ENCODE data around the gene PPP1R9B. TPM values are rescaled to one million over a fixed set of nuclear protein-coding genes. Genes with fewer than 3 reads are reported as not detected.

PPP1R9B gene
- total RNA-seq, 1 donor from 2014 or later, result 68.9 TPM

- no peak for FAIRE-seq
Measured at GRCh38 chr17:50114849-50115357, 35.6 kb downstream of the PPP1R9B start.

GRCh38 chr17:50114401-50114800 is 36.1 kb downstream of the PPP1R9B start:
- FAIRE-seq (no peak), DNase-seq (ENCODE audit: low spot score in 2 of 2) (no peak)

More at GRCh38 chr17:50114849-50115357, 35.6 kb downstream of the PPP1R9B start:
- DNase-seq (ENCODE audit: low spot score in 2 of 2), result no peak

GRCh38 chr17:50113624-50114320 is 36.7 kb downstream of the PPP1R9B start:
- FAIRE-seq, result no peak
- no peak for DNase-seq (ENCODE audit: low spot score in 2 of 2)

DNA sequence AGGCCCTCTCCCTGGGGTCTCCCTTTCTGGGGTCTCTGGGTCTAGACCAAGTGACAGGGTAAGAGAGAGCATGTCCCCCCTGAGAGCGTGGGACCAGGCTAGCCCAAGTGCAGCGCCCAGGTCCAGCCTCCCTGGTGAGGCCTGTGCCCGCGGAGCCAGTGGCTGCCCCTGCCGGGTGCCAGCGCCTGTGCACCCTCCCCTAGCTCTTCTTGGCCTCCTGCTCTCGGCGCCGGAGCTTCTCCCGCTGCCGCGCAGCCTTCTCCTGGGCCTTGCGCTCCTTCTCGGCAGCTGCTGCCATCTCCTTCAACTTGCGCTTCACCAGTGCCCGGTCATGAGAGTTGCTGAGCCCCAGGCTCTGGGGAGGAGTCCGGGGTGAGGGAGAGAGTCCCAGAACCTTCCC is 37.8 kb downstream of the PPP1R9B start:
- no peak for DNase-seq (ENCODE audit: low spot score in 2 of 2)
- no peak for FAIRE-seq

DNA sequence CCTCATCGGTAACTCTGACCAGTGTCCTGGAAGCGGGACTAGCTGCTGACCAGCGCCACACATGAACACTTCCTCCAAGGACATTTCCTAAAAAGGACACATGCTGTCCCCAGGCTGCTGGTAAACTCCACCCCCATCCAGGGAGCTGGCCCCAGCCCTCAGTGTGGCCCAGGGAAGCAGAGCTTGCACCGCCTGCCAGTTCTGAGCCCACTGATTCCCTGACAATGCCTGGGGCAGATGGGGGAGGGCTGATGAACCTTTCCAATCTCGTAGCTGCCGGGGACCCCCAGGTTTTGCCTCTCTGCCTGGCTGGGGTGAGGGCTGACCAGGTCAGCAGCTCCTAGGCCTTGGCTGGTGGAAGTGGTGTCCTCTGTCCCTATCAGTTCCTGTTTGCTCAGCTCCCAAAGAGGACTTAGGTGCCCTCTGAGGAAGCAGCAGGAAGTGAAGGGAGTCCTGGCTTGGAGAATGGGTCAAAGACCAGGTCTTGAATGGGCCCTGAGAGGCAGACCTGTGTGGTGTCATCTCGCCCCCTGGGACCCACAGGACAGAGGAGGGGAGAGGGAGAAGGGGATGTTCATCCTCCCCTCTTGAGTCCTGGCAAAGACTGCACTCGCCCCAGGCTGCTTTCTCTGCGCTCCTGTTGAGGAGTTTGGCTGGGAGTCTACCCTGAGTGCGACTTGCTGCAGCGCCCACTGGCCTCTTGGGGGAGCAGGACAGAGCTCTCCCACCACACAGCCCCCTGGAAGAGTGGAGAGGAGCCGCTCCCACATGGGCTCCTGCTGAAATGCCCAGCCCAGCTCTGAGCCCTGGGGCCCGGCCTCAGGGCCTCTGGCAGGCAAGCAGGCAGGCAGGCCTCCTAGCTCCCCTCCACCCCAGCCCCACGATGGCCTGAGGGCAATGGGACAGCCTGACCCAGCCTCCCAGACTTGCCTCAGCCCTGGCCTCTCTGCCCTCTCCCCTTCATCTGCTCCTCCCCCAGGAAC is 38.5 kb downstream of the PPP1R9B start:
- FAIRE-seq (no peak), DNase-seq (ENCODE audit: low spot score in 2 of 2) (peak in 1 of 2 donors; percentile 70)

DNA sequence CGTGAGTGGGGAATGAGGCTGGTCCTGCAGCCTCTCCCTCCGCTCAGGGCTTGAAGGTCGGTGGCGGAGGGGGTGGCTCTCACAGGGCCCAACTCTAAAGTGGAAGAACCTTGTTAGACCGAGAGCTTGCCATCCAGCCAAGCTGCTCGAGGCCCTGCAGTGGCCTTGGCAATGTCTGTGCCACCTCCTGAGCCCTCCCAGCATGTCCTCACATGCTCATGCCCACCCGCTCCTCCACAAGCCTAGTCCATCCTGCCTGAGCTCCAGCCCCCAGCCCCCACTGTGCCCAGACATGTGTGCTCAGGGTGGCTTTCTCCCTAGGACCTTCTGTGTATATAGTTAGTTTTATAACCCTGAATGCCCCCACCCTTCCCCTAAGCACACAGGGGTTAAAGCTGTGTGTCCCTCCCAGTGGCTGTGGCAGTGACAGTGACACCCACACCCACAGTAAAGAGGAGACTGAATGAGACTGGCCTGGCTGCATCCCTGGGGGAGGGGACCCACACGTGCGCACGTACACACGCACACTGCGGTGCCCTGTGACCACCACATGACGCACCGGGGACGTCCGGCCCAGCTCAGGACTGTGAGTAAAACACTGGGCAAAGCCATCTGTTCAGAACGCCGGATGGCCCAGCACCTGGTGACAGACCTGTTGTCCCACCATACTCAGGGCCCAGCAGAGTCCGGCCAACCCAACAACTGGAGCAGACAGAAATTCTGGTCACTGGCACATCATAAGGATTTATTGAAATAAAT is 39.7 kb downstream of the PPP1R9B start:
- DNase-seq (ENCODE audit: low spot score in 2 of 2) (no peak), FAIRE-seq (no peak)

- DNase-seq (ENCODE audit: low spot score in 2 of 2) (no peak), FAIRE-seq (no peak)
Measured at GRCh38 chr17:50109785-50110184, 40.7 kb downstream of the PPP1R9B start.

DNA sequence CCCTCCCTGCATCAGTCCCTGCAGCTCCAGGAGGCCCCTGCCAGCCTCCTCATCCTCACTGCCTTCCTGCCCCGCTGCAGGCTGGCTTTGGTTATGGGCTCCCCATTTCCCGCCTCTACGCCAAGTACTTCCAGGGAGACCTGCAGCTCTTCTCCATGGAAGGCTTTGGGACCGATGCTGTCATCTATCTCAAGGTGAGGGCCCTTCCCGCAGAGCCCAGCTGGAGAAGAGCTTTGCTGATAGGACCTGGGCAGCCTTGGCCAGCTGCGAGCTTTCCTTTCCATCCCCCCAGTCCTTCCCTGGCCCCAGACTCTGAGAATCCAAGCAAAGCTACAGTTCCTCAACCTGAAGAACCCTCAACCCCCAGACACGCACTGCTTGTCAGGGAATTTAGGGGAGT is 41.3 kb downstream of the PPP1R9B start:
- DNase-seq (ENCODE audit: low spot score in 2 of 2) (no peak), FAIRE-seq (no peak)

DNA sequence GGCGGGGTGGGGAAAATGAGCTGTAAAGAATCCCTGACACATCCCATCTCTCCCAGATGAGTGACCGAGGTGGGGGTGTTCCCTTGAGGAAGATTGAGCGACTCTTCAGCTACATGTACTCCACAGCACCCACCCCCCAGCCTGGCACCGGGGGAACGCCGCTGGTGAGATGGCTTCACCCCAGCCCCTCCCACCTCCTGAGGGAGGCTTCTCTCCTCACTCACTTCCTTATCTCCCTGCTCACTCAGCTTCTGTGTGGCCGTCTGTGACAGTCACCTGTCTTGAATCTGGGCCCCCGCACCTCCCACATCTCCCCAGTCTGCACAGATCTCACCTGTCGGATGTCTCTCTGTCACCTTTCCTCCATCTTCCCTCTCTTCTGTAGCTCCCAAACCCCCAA is 41.9 kb downstream of the PPP1R9B start:
- FAIRE-seq, result no peak
- no peak for DNase-seq (ENCODE audit: low spot score in 2 of 2)

- no peak for DNase-seq (ENCODE audit: low spot score in 2 of 2)
- FAIRE-seq, result no peak
Measured at GRCh38 chr17:50107790-50108414, 42.6 kb downstream of the PPP1R9B start.

DNA sequence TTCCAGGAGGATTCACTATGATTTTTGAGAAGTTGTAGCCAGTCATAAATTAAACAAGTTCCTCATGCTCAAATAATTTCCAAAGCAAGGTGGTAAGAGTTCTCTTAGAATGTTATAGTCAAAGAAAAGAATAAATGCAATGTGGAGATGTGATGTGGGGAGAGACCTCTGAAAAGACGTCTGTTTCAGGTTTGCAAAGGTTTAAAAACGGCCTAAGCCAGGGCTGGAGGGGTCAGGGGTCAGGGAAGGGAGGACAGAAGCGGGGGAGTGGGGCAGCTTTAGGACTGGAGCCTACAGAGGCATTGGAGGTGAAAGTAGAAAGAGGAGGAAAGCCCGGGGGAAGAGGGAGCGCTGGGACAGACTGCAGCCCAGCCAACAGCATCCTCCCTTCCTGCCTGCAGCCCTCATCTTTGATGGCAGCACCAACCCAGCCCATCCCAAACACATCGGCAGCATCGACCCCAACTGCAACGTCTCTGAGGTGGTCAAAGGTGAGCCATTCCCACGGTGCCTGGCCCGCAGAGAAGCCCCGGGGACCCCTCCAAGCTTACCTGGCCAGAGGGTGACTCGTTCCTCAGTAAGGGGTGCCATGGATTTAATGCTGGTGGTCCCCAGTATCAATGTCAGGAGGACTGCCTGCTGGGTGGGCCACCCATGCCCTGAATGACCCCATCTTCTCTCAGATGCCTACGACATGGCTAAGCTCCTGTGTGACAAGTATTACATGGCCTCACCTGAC is 43.9 kb downstream of the PPP1R9B start:
- DNase-seq (ENCODE audit: low spot score in 2 of 2) (no peak), FAIRE-seq (no peak)

- no peak for FAIRE-seq
- no peak for DNase-seq (ENCODE audit: low spot score in 2 of 2)
Measured at GRCh38 chr17:50105811-50106210, 44.7 kb downstream of the PPP1R9B start.

- DNase-seq (ENCODE audit: low spot score in 2 of 2) (no peak), FAIRE-seq (no peak)
Measured at GRCh38 chr17:50103941-50104340, 46.5 kb downstream of the PPP1R9B start.

GRCh38 chr17:50103252-50103651 is 47.2 kb downstream of the PPP1R9B start:
- no peak for FAIRE-seq

DNA sequence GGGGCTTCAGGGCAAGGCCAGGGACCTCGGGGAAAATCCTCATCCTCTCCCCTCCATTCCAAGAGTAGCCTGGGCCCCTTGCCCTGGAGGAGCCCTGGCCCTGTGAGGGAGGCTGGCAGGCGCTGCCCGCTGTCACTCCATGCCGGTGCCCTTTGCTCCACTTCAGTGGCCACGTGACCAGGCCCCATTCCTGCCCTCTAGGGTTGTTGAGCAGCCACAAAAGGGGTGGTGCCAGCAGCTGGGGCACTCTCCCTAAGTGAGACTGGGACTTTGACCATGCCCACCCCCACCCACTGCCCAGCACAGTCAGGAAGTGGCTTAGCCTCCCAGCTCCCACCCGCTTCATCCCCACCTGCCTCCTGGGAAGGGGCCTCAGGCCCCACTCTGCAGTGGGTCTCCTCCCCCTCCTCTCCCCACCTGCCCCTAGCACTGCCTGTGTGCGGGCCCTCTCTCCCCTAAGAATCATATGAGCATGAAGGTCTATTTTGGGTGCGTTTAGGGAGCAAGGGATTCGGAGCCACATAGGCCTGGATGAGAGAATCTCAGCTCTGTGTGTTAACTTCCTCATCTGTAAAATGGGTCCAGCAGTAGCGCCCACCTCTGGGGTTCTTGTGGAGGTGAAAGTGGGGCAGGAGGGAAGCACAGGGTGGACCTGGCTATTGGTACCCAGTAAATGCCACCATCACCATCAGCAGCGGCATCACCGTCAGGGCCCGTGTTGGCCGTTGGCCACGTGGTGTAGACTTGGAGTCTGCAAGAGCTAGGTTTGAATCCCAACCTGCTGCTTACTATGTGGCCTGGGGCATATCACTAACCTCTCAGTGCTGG is 48.1 kb downstream of the PPP1R9B start:
- FAIRE-seq (no peak), DNase-seq (ENCODE audit: low spot score in 2 of 2) (peak; percentile 67 to 71)

More at GRCh38 chr17:50103252-50103651, 47.2 kb downstream of the PPP1R9B start:
- DNase-seq (ENCODE audit: low spot score in 2 of 2), result no peak

GRCh38 chr17:50101346-50102163 is 48.9 kb downstream of the PPP1R9B start:
- no peak for FAIRE-seq
- DNase-seq (ENCODE audit: low spot score in 2 of 2), result peak in 1 of 2 donors; percentile 65

GRCh38 chr17:50100921-50101345 is 49.5 kb downstream of the PPP1R9B start:
- FAIRE-seq, result no peak
- no peak for DNase-seq (ENCODE audit: low spot score in 2 of 2)

GRCh38 chr17:50100480-50100883 is 50.0 kb downstream of the PPP1R9B start:
- DNase-seq (ENCODE audit: low spot score in 2 of 2) (no peak), FAIRE-seq (no peak)

Measured in frontal cortex (tissue), 4 donors.